ENCODE data around the gene KRTAP9-3. TPM values are rescaled to one million over a fixed set of nuclear protein-coding genes. Genes with fewer than 3 reads are reported as not detected.
"Not testable (repeated sequence)": the region's sequence is repeated elsewhere in the genome, so short reads cannot be mapped to it uniquely, and the experiment has no call there.

Gene KRTAP9-3, protein sequence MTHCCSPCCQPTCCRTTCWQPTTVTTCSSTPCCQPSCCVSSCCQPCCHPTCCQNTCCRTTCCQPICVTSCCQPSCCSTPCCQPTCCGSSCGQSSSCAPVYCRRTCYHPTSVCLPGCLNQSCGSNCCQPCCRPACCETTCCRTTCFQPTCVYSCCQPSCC
- not detected for polyA plus RNA-seq (ENCODE audit: insufficient read depth in 1 of 5, insufficient read length in 5 of 5, low replicate concordance in 1 of 5)
- long read RNA-seq, donor 1 = 0 reads
- long read RNA-seq, donor 2 = 0 reads
- long read RNA-seq, donor 3 = 0 reads
- long read RNA-seq, donor 4 = 0 reads
- long read RNA-seq, donor 5 = 0 reads
- long read RNA-seq, donor 6 = 0 reads
- long read RNA-seq, donor 7 = 0 reads
- long read RNA-seq, donor 8 = 0 reads

DNA sequence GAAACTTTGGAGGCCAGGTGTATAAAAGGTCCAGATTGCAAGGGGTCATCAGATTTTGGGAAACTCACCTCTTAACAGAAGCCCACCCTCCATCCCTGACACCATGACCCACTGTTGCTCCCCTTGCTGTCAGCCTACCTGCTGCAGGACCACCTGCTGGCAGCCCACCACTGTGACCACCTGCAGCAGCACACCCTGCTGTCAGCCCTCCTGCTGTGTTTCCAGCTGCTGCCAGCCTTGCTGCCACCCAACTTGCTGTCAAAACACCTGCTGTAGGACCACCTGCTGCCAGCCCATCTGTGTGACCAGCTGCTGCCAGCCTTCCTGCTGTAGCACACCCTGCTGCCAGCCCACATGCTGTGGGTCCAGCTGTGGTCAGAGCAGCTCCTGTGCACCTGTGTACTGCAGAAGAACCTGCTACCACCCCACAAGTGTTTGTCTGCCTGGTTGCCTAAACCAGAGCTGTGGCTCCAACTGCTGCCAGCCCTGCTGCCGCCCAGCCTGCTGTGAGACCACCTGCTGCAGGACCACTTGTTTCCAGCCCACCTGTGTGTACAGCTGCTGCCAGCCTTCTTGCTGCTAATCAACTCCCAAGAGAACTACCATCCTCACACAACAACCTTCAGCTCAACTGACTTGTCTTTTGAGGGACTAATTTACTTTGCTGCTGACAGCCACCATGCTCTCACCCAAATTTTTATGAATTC lies at the start of gene KRTAP9-3:
TSS of gene KRTAP9-3 (plus strand) at position 51 of the 707 bp plus-strand sequence. CDS start at position 104, 53 bp downstream.
- DNase-seq = not testable (repeated sequence)

DNA sequence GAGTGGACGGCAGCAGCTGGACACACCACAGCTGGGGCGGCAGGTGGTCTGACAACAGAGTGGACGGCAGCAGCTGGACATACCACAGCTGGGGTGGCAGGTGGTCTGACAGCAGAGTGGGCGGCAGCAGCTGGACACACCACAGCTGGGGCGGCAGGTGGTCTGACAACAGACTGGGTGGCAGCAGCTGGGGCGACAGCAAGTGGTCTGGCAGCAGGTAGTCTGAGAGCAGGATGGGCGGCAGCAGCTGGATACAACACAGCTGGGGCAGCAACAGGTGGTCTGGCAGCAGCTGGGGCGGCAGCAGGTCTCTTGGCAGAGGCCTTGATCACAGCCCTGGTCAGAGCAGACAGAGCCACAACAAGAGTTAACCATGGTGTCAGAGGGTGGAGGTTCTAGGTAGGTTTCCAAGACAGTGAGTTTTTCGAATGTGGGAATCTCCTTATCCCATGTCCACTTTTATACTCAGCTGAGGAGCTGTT lies 47.7 kb upstream of the KRTAP9-3 start, which contains the start of gene KRTAP4-1:
TSS of gene KRTAP4-1 (minus strand) at position 432 of the 482 bp plus-strand sequence. CDS start at position 375, 57 bp downstream.
- DNase-seq = no peak

DNA sequence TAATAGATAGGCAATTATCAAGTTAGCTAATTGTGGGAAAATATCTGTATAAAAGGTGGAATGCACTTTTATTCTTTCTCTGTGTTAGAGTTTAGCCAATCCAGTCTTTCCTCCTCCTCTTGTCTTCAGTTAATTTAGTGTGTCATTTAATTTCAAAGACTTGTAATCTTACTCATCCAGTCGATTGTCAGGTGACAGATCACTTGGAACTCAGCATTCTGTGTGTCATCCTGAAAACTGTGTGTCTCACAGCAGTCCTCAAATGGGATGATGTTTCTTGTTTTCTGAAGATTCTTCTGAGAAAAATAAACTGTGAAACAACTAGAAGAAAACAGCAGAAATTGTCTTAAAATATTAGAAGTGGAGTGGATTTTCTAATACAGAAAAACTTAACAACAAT lies 47.2 kb upstream of the KRTAP9-3 start:
- DNase-seq = no peak

DNA sequence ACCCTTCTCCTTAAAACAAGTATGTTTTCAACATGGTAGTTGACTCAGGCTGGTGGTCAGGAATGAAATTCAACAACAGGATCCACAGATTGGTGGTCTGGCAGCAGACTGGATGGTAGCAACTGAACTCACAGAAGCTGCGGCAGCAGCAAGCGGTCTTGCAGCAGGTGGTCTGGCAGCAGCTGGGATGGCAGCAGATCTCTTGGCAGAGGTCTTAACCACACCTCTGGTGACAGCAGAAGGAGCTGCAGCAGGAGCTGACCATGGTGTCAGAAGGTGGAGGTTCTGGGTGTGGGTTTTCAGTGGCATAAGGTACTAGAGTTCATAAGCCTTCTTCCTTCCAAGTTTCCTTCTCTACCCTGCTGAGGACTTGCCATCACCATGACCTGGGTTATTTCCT lies 45.4 kb upstream of the KRTAP9-3 start:
- no peak for DNase-seq

DNA sequence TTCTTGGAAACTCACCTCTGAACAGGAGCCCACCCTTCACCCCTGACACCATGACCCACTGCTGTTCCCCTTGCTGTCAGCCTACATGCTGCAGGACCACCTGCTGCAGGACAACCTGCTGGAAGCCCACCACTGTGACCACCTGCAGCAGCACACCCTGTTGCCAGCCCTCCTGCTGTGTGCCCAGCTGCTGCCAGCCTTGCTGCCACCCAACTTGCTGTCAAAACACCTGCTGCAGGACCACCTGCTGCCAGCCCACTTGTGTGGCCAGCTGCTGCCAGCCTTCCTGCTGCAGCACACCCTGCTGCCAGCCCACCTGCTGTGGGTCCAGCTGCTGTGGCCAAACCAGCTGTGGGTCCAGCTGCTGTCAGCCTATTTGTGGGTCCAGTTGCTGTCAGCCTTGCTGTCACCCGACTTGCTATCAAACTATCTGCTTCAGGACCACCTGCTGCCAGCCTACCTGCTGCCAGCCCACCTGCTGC lies 42.4 kb upstream of the KRTAP9-3 start, which contains the start of gene KRTAP9-1:
TSS of gene KRTAP9-1 (plus strand) at position 51 of the 482 bp plus-strand sequence. CDS start at position 51, 0 bp downstream.
- not testable (repeated sequence) for DNase-seq

DNA sequence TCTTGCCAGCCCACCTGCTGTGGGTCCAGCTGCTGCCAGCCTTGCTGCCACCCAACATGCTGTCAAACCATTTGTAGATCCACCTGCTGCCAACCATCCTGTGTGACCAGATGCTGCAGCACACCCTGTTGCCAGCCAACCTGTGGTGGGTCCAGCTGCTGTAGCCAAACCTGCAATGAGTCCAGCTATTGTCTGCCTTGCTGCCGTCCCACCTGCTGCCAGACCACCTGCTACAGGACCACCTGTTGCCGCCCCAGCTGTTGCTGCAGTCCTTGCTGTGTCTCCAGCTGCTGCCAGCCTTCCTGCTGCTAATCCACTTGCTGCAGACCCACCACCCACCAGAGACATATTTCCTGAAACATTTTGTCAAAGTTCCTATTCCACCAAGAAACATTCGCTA lies 41.9 kb upstream of the KRTAP9-3 start:
- no peak for DNase-seq

DNA sequence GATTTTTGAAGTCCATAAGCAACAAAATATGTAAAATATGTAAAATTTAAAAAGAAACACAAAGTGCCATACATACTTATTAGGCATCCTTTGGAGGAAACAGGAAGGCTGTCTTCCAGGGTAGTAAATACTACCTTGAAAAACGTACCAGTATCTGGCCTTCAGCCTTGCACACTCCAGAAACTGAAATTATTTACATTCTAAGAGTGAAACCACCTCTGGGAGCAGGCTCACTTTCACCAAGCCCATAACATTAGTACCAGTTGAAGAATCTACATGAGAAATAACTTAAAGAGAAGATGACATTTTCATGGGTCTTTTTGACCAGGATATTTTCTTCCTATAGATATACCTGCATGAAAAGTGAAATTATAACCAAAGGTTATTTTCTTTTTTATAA lies 36.2 kb upstream of the KRTAP9-3 start:
- no peak for DNase-seq

DNA sequence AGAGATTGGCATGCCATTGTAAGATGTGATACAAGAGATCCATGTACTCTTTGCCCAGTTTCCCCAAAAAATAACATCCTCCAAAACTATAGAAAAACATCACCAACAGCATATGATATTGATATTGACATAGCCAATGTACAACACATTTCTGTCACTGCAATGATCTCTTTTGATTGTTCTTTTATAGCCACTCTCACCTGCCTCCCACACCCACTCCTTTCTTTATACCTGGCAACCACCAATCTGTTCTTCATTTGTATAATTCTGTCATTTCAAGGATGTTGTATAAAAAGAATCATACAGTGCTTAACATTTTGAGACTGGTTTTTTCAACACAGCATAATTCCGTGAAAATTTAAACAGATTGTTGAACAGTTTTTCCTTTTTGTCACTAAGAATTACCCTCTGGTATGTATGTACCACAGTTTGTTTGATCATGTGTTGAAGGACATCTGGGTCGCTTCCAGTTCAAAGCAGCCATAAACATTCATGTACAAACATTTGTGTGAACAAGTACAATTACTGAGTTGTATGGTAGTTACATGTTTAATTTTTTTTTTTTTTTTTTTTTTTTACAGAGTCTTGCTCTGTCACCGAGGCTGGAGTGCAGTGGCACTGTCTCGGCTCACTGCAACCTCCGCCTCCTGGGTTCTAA lies 32.7 kb upstream of the KRTAP9-3 start:
- DNase-seq = no peak

DNA sequence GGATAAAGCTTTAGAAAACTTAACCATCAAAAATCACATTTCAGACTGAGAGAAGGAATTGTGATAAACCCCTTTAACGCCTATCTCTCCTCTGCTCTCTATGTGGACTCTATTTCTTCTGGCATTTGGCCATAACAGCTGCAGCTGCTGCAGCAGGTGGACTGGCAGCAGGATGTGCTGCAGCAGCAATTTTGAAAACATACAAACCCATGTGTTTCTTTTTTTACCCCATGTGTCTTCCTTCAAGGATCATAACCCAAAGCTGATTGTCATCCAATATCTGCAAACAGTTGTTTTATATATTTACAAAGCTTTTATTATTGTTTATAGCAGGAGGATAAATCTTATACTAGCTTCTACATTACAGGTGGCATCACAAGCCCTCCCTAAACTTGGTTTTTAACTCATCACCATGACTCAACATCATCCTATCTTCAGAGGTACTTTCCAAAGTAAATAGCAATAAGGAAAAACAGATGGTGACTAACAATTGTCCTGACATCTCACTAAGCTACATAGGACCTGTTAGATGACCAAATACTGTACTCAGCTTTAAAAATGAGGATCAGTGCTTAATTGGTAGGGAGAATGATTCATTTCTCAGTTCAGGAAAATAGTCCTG lies 20.3 kb upstream of the KRTAP9-3 start:
- DNase-seq = no peak

DNA sequence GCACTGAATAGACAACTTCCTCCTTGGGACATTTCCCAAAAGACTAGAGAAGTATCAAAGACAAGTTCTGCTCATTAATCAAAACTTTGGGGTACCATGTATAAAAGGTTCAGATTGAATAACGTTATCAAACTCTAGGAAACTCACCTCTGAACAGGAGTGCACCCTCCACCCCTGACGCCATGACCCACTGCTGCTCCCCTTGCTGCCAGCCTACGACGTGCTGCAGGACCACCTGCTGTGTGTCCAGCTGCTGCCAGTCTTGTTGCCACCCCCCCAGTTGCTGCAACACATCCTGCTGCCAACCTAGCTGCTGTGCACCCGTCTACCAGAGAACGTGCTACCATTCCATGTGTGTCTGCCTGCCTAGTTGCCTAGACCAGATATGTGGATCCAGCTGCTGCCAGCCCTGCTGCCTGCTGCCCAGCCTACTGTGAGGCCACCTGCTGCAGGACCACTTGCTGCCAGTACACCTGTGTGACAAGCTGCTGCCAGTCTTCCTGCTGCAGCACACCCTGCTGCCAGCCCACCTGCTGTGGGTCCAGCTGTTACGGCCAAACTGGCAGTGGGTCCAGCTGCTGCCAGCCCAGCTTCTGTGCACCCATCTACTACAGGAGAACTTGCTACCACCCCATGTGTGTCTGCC lies 19.6 kb upstream of the KRTAP9-3 start:
- DNase-seq = no peak

DNA sequence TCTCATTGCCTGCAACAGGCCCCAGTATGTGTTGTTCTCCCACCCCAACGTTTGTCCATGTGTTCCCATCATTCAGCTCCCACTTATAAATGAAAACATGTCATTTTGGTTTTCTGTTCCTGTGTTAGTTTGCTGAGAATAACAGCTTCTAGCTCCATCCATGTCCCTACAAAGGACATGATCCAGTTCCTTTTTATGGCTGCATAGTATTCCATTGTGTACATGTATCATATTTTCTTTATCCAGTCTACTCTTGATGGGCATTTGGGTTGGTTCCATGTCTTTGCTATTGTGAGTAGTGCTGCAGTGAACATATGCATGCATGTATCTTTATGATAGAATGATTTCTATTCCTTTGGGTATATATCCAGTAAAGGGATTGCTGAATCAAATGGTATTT lies 16.6 kb upstream of the KRTAP9-3 start:
- DNase-seq = no peak

DNA sequence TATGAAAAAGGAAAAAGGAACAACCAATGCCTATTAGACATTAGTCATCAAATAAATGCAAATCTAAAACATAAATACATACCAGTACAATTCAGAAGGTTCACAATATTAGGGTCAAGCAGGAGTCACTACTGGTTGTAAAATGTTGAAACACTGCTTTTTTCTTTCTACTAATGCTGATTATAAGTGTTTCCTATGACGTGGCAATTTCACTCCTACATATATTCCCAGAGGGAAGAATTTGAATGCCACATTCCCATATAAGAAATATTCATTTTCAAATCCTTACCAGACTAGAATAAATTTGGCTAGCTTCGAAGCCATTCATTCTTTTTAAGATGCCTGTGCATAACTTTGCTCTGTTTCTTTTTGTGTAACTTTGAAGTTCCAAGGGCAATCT lies 8.4 kb upstream of the KRTAP9-3 start:
- no peak for DNase-seq

DNA sequence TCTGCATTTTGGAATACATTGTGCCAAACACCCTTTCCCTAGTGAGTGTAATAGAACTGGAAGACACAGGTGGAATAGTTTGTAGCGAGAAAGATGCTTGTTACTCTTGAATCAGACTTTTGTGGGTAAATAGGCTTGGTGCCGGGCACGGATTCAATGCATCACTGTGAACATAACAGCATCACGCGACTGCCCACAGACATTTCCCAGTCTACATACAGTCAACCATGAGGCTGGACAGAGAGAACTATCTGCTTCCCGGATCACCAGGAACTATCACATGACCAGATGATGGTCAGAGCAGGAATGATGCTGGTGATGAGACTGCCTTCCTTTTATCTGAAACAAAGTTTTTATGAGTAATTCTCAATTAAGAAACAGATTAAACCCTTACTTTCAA lies 6.2 kb upstream of the KRTAP9-3 start:
- no peak for DNase-seq

DNA sequence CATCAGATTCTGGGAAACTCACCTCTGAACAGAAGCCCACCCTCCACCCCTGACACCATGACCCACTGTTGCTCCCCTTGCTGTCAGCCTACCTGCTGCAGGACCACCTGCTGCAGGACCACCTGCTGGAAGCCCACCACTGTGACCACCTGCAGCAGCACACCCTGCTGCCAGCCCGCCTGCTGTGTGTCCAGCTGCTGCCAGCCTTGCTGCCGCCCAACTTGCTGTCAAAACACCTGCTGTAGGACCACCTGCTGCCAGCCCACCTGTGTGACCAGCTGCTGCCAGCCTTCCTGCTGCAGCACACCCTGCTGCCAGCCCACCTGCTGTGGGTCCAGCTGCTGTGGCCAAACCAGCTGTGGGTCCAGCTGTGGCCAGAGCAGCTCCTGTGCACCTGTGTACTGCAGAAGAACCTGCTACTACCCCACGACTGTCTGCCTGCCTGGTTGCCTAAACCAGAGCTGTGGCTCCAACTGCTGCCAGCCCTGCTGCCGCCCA lies 5.6 kb upstream of the KRTAP9-3 start, which contains the start of gene KRTAP9-2:
TSS of gene KRTAP9-2 (plus strand) at position 51 of the 498 bp plus-strand sequence. CDS start at position 58, 7 bp downstream.
- not testable (repeated sequence) for DNase-seq

DNA sequence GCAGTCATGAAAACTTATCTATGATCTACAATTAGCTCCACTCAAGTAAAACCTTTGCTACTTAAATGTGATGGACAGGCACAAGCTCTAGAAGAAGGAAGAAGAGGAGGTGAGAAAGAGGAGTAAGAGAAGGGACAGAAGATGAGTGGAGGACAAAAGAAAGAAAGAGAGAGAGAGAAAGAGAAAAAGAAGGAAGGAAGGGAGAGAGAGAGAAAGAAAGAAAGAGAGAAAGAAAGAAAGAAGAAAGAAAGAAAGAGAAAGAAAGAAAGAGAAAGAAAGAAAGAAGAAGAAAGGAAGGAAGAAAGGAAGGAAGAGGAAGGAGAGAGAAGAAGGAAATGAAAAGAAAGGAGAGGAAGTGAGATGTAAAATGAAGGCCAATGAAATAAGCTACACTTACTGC lies 2.2 kb upstream of the KRTAP9-3 start:
- DNase-seq = no peak

DNA sequence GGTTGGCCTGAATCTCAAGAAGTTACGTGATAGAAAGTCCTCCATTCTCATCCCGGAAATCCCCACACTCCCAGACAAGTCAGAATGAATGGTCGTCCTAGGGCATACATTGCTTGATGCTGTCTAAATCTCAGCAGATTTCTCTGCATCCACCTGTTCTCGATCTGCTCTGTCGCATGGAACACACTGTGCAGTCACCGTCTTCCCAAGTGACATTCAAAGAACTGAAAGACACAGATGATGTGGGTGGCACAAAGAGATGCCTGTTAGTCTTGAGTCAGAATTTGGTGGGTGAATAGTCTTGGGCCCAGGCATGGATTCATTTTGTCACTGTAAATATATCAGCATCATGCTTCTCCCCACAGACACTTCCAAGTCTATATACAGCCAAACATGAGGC lies 518 bp upstream of the KRTAP9-3 start:
- DNase-seq = no peak

DNA sequence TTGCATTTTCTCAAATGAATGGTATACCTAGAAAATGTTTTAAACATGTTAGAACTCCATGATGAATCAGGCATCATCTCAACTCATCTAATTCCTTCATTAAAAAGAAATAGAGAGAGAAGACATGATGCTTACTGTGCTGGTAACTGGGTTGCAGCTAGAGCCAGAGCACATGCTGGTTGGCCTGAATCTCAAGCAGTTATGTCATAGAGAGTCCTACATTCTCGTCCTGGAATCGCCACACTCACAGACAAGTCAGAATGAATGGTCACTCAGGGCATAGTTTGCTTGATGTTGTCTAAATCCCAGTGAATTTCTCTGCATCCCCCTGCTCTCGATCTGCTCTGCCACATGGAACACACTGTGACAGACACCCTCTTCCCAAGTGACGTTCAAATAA lies 4.9 kb downstream of the KRTAP9-3 start:
- not testable (repeated sequence) for DNase-seq

DNA sequence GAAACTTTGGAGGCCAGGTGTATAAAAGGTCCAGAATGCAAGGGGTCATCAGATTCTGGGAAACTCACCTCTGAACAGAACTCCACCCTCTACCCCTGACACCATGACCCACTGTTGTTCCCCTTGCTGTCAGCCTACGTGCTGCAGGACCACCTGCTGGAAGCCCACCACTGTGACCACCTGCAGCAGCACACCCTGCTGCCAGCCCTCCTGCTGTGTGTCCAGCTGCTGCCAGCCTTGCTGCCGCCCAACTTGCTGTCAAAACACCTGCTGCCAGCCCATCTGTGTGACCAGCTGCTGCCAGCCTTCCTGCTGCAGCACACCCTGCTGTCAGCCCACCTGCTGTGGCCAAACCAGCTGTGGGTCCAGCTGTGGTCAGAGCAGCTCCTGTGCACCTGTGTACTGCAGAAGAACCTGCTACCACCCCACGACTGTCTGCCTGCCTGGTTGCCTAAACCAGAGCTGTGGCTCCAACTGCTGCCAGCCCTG lies 5.7 kb downstream of the KRTAP9-3 start, which contains the start of gene KRTAP9-8:
TSS of gene KRTAP9-8 (plus strand) at position 51 of the 489 bp plus-strand sequence. CDS start at position 104, 53 bp downstream.
- DNase-seq = not testable (repeated sequence)

DNA sequence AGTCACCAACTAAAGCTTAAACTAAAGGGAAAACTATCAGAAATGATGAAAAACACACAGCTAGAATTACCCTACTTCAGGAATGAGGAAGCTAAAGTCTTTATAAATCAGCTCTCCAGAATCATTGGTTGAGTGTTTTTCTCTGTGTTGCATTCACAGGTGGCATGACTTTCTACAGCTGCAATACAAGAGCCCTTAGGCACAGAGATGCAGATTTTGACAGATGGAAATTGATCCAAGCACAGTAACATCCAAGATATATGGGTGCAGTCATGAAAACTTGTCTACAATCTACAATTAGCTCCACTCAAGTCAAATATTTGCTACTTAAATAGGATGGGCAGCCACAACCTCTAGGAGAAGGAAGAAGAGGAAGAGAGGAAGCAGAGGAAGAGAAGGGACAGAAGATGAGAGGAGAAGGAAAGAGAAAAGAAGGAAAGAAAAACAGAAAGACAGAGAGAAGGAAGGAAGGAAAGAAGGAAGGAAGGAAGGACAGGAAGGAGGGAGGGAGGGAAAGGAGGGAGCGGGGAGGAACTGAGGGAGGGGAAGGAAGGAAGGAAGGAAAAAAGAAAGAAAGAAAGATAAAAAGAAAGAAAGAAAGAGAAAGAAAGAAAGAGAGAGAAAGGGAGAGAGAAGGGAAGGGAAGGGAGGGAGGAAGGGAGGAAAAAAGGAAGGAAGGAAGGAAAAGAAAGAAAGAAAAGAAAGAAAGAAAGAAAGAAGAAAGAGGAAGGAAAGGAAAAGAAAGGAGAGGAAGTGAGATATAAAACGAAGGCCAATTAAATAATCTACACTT lies 14.9 kb downstream of the KRTAP9-3 start:
- not testable (repeated sequence) for DNase-seq

Data from right lung (tissue), 10 donors.